Endothelial cell of umbilical vein (primary cell): ENCODE measurements around the gene ZMYM4. TPM values are rescaled to one million over a fixed set of nuclear protein-coding genes. Genes with fewer than 3 reads are reported as not detected.

Source experiments
- BruUV-seq: library from RNA; stranded (reverse); fragments of 400-500 nt; replicated peaks from 2 replicates; lab custom pipeline; 2021; lab: Mats Ljungman, UMichigan
- CTCF ChIA-PET: fragments of 300-600, 350-600 bp; sonication (Branson Sonifier 250); formaldehyde crosslinking; loops from one replicate; lab custom pipeline; 2021; ENCODE audit warnings: antibody characterized with exemption, inconsistent platforms; lab: Charles Lee
- POLR2A ChIA-PET: fragments of 300-600, 350-600 bp; sonication (Branson Sonifier 250); formaldehyde crosslinking; loops from one replicate; lab custom pipeline; 2021; ENCODE audit warnings: antibody characterized with exemption, inconsistent platforms; lab: Charles Lee
- DNase-seq: peaks from one replicate; pipeline ENCODE4 v3.0.0-alpha.2; 2011; ENCODE audit warnings: low read depth, low spot score
- FAIRE-seq: peaks from 2 replicates; lab custom pipeline; 2011; peaks lifted over from hg19 to GRCh38; lab: Jason Lieb, UNC
- H2AFZ ChIP-seq: 2 replicates; pipeline ENCODE4 v1.6.0; 2012; ENCODE audit warnings: low read depth, low read length, control low read depth, inconsistent platforms
- H3K27ac ChIP-seq: 2 replicates; pipeline ENCODE4 v1.5.1; 2011; ENCODE audit warnings: low read depth, mild to moderate bottlenecking, control low read depth, low read length, moderate library complexity; ENCODE audit not compliant: insufficient read depth
- H3K27me3 ChIP-seq, 2 experiments: 2 replicates each; pipeline versions ENCODE4 v1.6.0 to v1.6.1; 2011; ENCODE audit warnings: low read length in 2 of 2, mixed read lengths in 1 of 2; ENCODE audit not compliant: control insufficient read depth in 2 of 2, insufficient read depth in 2 of 2
- H3K36me3 ChIP-seq, 2 experiments: 2 replicates in 1 of 2; 3 replicates in 1 of 2; pipeline ENCODE4 v1.5.1; 2011; ENCODE audit warnings: low read length in 2 of 2, mild to moderate bottlenecking in 1 of 2, moderate library complexity in 1 of 2; ENCODE audit not compliant: control insufficient read depth in 2 of 2, insufficient read depth in 2 of 2; ENCODE audit errors: extremely low read depth in 1 of 2
- H3K4me1 ChIP-seq: 3 replicates; pipeline ENCODE4 v1.5.1; 2011; ENCODE audit warnings: mild to moderate bottlenecking, low read length; ENCODE audit not compliant: control insufficient read depth, insufficient read depth; ENCODE audit errors: extremely low read depth
- H3K4me2 ChIP-seq: 2 replicates; pipeline ENCODE4 v1.6.1; 2011; ENCODE audit warnings: low read length, control low read depth, mixed read lengths; ENCODE audit not compliant: insufficient read depth
- H3K4me3 ChIP-seq, 3 experiments: fragments of 200-600 bp in 1 of 3; sonication (generic), shearing (Covaris generic) in 1 of 3; replicated peaks in 1 of 3; 2 replicates each; pipeline ENCODE4 v1.5.1; 2011 to 2016; ENCODE audit warnings: control low read depth in 3 of 3, low read length in 3 of 3, mild to moderate bottlenecking in 2 of 3, inconsistent platforms in 1 of 3, low read depth in 1 of 3, moderate library complexity in 1 of 3; ENCODE audit not compliant: insufficient read depth in 1 of 3
- H3K79me2 ChIP-seq: 2 replicates; pipeline ENCODE4 v1.6.0; 2012; ENCODE audit warnings: low read length, inconsistent platforms; ENCODE audit not compliant: control insufficient read depth, insufficient read depth
- H3K9ac ChIP-seq: replicated peaks from 2 replicates; pipeline ENCODE3; 2011; ENCODE audit warnings: low read length, control low read depth; ENCODE audit not compliant: insufficient read depth; ENCODE audit errors: extremely low read depth
- H3K9me1 ChIP-seq: replicated peaks from 3 replicates; pipeline ENCODE4 v1.6.0; 2011; ENCODE audit warnings: mild to moderate bottlenecking, low read length; ENCODE audit not compliant: control insufficient read depth, insufficient read depth; ENCODE audit errors: extremely low read depth
- H3K9me3 ChIP-seq: replicated peaks from 2 replicates; pipeline ENCODE4 v1.5.1; 2012; ENCODE audit warnings: low read length, inconsistent platforms; ENCODE audit not compliant: control insufficient read depth, insufficient read depth
- H4K20me1 ChIP-seq: replicated peaks from 2 replicates; pipeline ENCODE3; 2011; ENCODE audit warnings: mild to moderate bottlenecking, low read length; ENCODE audit not compliant: control insufficient read depth, insufficient read depth; ENCODE audit errors: extremely low read depth
- CTCF ChIP-seq, 2 donors: IDR thresholded peaks; 1 replicate in 1 of 2; 2 replicates in 1 of 2; pipeline ENCODE4 v1.5.1; 2011; ENCODE audit warnings: low read length in 2 of 2, mild to moderate bottlenecking in 2 of 2, moderate library complexity in 2 of 2, control low read depth in 1 of 2, inconsistent platforms in 1 of 2, low read depth in 1 of 2; ENCODE audit not compliant: insufficient read depth in 1 of 2; ENCODE audit errors: extremely low read depth in 1 of 2
- EZH2 ChIP-seq: IDR thresholded peaks from 2 replicates; pipeline ENCODE4 v1.6.1; 2012; ENCODE audit warnings: borderline replicate concordance, low read depth, mild to moderate bottlenecking, moderate library complexity, low read length, inconsistent platforms; ENCODE audit not compliant: severe bottlenecking
- FOS ChIP-seq: IDR thresholded peaks from 2 replicates; pipeline ENCODE4 v1.6.1; 2011; ENCODE audit warnings: mild to moderate bottlenecking, low read length, moderate library complexity, borderline replicate concordance; ENCODE audit not compliant: insufficient read depth
- GATA2 ChIP-seq: IDR thresholded peaks from 2 replicates; pipeline ENCODE4 v1.7.0; 2011; ENCODE audit warnings: low read depth, mild to moderate bottlenecking, moderate library complexity, mixed read lengths, low read length; ENCODE audit not compliant: insufficient read length, insufficient read depth
- JUN ChIP-seq: IDR thresholded peaks from 2 replicates; pipeline ENCODE4 v1.6.1; 2011; ENCODE audit warnings: borderline replicate concordance, low read depth; ENCODE audit not compliant: insufficient read length, insufficient read depth
- MAX ChIP-seq: IDR thresholded peaks from 2 replicates; pipeline ENCODE4 v1.6.1; 2011; ENCODE audit not compliant: insufficient read depth, insufficient read length
- MYC ChIP-seq: IDR thresholded peaks from one replicate; pipeline ENCODE4 v1.6.1; 2011; ENCODE audit warnings: mild to moderate bottlenecking, low read depth, low read length
- POLR2A ChIP-seq: IDR thresholded peaks from 2 replicates; pipeline ENCODE4 v1.6.1; 2012; ENCODE audit warnings: low read depth, mild to moderate bottlenecking, control low read depth, low read length
- POLR2AphosphoS5 ChIP-seq: IDR thresholded peaks from 2 replicates; pipeline ENCODE4 v1.6.1; 2012; ENCODE audit warnings: low read depth, mild to moderate bottlenecking, control low read depth, low read length, moderate library complexity; ENCODE audit not compliant: insufficient read depth
- dilution Hi-C: fragments of 300-500 bp; cut with MboI; formaldehyde crosslinking; loops from one replicate; pipeline ENCODE4 v1.15.0; 2019; ENCODE audit warnings: low sequenced_read_pairs; ENCODE audit not compliant: extremely low pct_ligation_motif_present
- intact Hi-C: fragments of 100-400 bp; cut with micrococcal nuclease; formaldehyde crosslinking; loops from one replicate; pipeline ENCODE4 v1.10.0; 2022
- polyA plus RNA-seq, 4 experiments: library from polyadenylated mRNA; depleted of rRNA in 3 of 4; stranded (reverse) in 3 of 4; unstranded in 1 of 4; fragments of >200 nt; gene quantifications; 2 replicates each; pipeline versions ENCODE4 v1.2.1 to v1.2.3, GENCODE V29; 2011 to 2012; ENCODE audit warnings: missing spikeins in 1 of 4
- total RNA-seq: library from RNA; stranded (reverse); gene quantifications from 2 replicates; pipeline ENCODE4 v1.2.3, GENCODE V29; 2021

ZMYM4 gene
- total and polyA plus RNA-seq, 2 donors (not counting 3 experiments of a cell fraction or from before 2014, with no cell fraction given), result 15.3 to 65.0 TPM

GRCh38 chr1:35315649-35316048, 47.1 kb downstream of the ZMYM4 start:
- FAIRE-seq, result no peak
- TF ChIP-seq POLR2AphosphoS5 (no peak), EZH2 (no peak), MYC (no peak)
- Histone ChIP-seq H3K9me3 (no peaks in the 10 kb centered on the region), H3K9me1 (no peaks in the 10 kb centered on the region), H3K4me1 (no peaks in the 10 kb centered on the region), H3K4me2 (no peak overlapping the region), H3K79me2 (peaks cover 18% of the 10 kb centered on the region), H2AFZ (no peak overlapping the region), H3K36me3 (peaks cover under 1 to 3% of the 10 kb centered on the region in 2 experiments), H3K27ac (no peak overlapping the region), H3K27me3 (no peaks in the 10 kb centered on the region), H4K20me1 (no peaks in the 10 kb centered on the region), H3K4me3 (no peak overlapping the region), H3K9ac (no peak overlapping the region)
- no peak for DNase-seq
- POLR2A ChIA-PET, result no interaction called here
- CTCF ChIA-PET, result no interaction called here
- BruUV-seq, result no TSS peak
- dilution Hi-C loops, result no loop called here
- intact Hi-C loops, result no loop called here

GRCh38 chr1:35316264-35316663, 47.8 kb downstream of the ZMYM4 start:
- dilution Hi-C loops, result no loop called here
- H3K79me2 ChIP-seq, result peaks cover 21% of the 10 kb centered on the region
- no peak overlapping the region for H2AFZ ChIP-seq
- no TSS peak for BruUV-seq
- FAIRE-seq (no peak), DNase-seq (no peak)
- intact Hi-C loops, result no loop called here
- H3K9me1 ChIP-seq, result no peaks in the 10 kb centered on the region
- ChIA-PET POLR2A (no interaction called here), CTCF (no interaction called here)
- H3K27me3 ChIP-seq, result no peaks in the 10 kb centered on the region
- H3K27ac ChIP-seq, result no peak overlapping the region
- H3K36me3 ChIP-seq, result no peaks in the 10 kb centered on the region
- H3K4me3 ChIP-seq, result no peak overlapping the region
- no peak overlapping the region for H3K4me2 ChIP-seq
- H4K20me1 ChIP-seq, result no peaks in the 10 kb centered on the region
- no peak overlapping the region for H3K9ac ChIP-seq
- peaks cover 3% of the 10 kb centered on the region for H3K4me1 ChIP-seq
- H3K9me3 ChIP-seq, result no peaks in the 10 kb centered on the region
- TF ChIP-seq FOS (no peak), POLR2A (no peak), CTCF (IDR thresholded peaks at IDR 0.05; ENCODE audit: extremely low read depth in 1 of 2, insufficient read depth in 1 of 2, low read depth in 1 of 2, low read length in 2 of 2) (no peak), MYC (no peak), POLR2AphosphoS5 (no peak), JUN (no peak), MAX (no peak), GATA2 (no peak), EZH2 (no peak)
